Kidney (tissue), 14 donors: ENCODE measurements around the gene CTNNA2. TPM values are rescaled to one million over a fixed set of nuclear protein-coding genes. Genes with fewer than 3 reads are reported as not detected.

Experiments
- DNase-seq, 5 donors: peaks; one replicate each; pipeline ENCODE4 v3.0.0-alpha.2; 2013 to 2020
- FAIRE-seq: peaks from 2 replicates; lab custom pipeline; 2012; peaks lifted over from hg19 to GRCh38; lab: Jason Lieb, UNC
- H3K27ac ChIP-seq, 2 donors: one replicate each; pipeline ENCODE4 v1.7.0; 2013; ENCODE audit warnings: low read depth in 2 of 2, low read length in 2 of 2, inconsistent platforms in 1 of 2
- H3K27me3 ChIP-seq: one replicate; pipeline ENCODE4 v1.7.1; 2013; ENCODE audit warnings: low read length, inconsistent platforms; ENCODE audit not compliant: control insufficient read depth, insufficient read depth
- H3K36me3 ChIP-seq, 3 donors: one replicate each; pipeline versions ENCODE4 v1.7.0 to v1.7.1; 2013; ENCODE audit warnings: low read length in 3 of 3, control low read depth in 1 of 3, inconsistent platforms in 1 of 3; ENCODE audit not compliant: insufficient read depth in 3 of 3, control insufficient read depth in 2 of 3
- H3K4me1 ChIP-seq, 3 donors: one replicate each; pipeline versions ENCODE4 v1.7.0 to v1.7.1; 2013; ENCODE audit warnings: low read length in 3 of 3, inconsistent platforms in 1 of 3, low read depth in 1 of 3; ENCODE audit not compliant: control insufficient read depth in 2 of 3, insufficient read depth in 2 of 3
- H3K4me3 ChIP-seq, 3 donors: one replicate each; pipeline versions ENCODE4 v1.7.0 to v1.8.1; 2013; ENCODE audit warnings: low read length in 3 of 3, control low read depth in 1 of 3, inconsistent platforms in 1 of 3
- H3K9ac ChIP-seq, 3 donors: one replicate each; pipeline versions ENCODE4 v1.7.0 to v1.7.1; 2013; ENCODE audit warnings: low read length in 3 of 3, control low read depth in 1 of 3, inconsistent platforms in 1 of 3
- H3K9me3 ChIP-seq, 3 donors: one replicate each; pipeline versions ENCODE4 v1.7.0 to v1.7.1; 2013; ENCODE audit warnings: low read length in 3 of 3, control low read depth in 1 of 3, inconsistent platforms in 1 of 3; ENCODE audit not compliant: control insufficient read depth in 2 of 3, insufficient read depth in 1 of 3
- CTCF ChIP-seq: IDR thresholded peaks from 3 replicates; pipeline ENCODE4 v1.5.1; 2012; ENCODE audit warnings: mild to moderate bottlenecking, moderate library complexity, borderline replicate concordance; ENCODE audit not compliant: insufficient read depth; ENCODE audit errors: extremely low read depth
- intact Hi-C: fragments of 100-400 bp; cut with DNase I; formaldehyde crosslinking; loops from one replicate; pipeline ENCODE4 v1.11.1; 2022
- polyA plus RNA-seq: library from polyadenylated mRNA; stranded (reverse); fragments of 350-450 nt; fragmentation: Illumina TruSeq; extraction: RNeasy Lipid Tissue Mini Kit (QIAGEN cat#74804); gene quantifications from one replicate; pipeline ENCODE4 v1.2.3, GENCODE V29; 2014; ENCODE audit warnings: low read depth, low replicate concordance; ENCODE audit not compliant: insufficient read depth
- total RNA-seq: library from RNA; stranded (reverse); fragmentation: NEBNext Ultra II Directional; extraction: Animal tissue kit (Norgen Biotek cat#: 25700); gene quantifications from one replicate; pipeline ENCODE4 v1.2.1, GENCODE V29; 2021
- donor health status: control.
- donor health status: control.
- donor health status: control.
- donor health status: control.
- donor health status: control.
- donor health status: DM: yes; HTN: yes; CAD: no.
- donor health status: Normal renal cell carcinoma (clear cell type).

Gene CTNNA2
- total and polyA plus RNA-seq, 2 donors from 2014 or later = 0.47 TPM; not detected in 1

- H3K36me3 ChIP-seq = no peaks in the 10 kb centered on the region
- no peak overlapping the region for H3K9ac ChIP-seq
- no peak overlapping the region for H3K27ac ChIP-seq
- H3K27me3 ChIP-seq = no peaks in the 10 kb centered on the region
- no peaks in the 10 kb centered on the region for H3K9me3 ChIP-seq
- intact Hi-C loops = no loop called here
- H3K4me3 ChIP-seq = no peak overlapping the region
- no peak for FAIRE-seq
- DNase-seq = no peak
- TF ChIP-seq CTCF = no peak
- H3K4me1 ChIP-seq = no peaks in the 10 kb centered on the region
These were observed 61.2 kb downstream of the CTNNA2 start for GRCh38 chr2:79573895-79574674.

GRCh38 chr2:79576451-79576850, 63.6 kb downstream of the CTNNA2 start:
- no peaks in the 10 kb centered on the region for H3K36me3 ChIP-seq
- no peak for TF ChIP-seq CTCF
- intact Hi-C loops = no loop called here
- H3K4me1 ChIP-seq = no peaks in the 10 kb centered on the region
- H3K27me3 ChIP-seq = no peaks in the 10 kb centered on the region
- DNase-seq (peak in 2 of 5 donors; percentile 40 to 65), FAIRE-seq (no peak)
- H3K27ac ChIP-seq = no peak overlapping the region
- H3K9ac ChIP-seq = no peak overlapping the region
- H3K4me3 ChIP-seq = no peak overlapping the region
- no peaks in the 10 kb centered on the region for H3K9me3 ChIP-seq

GRCh38 chr2:79578952-79579351, 66.1 kb downstream of the CTNNA2 start:
- Histone ChIP-seq H3K4me1 (no peaks in the 10 kb centered on the region), H3K4me3 (no peak overlapping the region), H3K27me3 (no peaks in the 10 kb centered on the region), H3K9ac (no peak overlapping the region), H3K9me3 (no peaks in the 10 kb centered on the region), H3K27ac (no peak overlapping the region), H3K36me3 (no peaks in the 10 kb centered on the region)
- intact Hi-C loops = no loop called here
- DNase-seq (no peak), FAIRE-seq (no peak)
- no peak for TF ChIP-seq CTCF
